ENCODE results near the gene ARAF. TPM values are rescaled to one million over a fixed set of nuclear protein-coding genes. Genes with fewer than 3 reads are reported as not detected.

ARAF gene
- total RNA-seq, 1 donor from 2014 or later, result 44.0 TPM

DNA sequence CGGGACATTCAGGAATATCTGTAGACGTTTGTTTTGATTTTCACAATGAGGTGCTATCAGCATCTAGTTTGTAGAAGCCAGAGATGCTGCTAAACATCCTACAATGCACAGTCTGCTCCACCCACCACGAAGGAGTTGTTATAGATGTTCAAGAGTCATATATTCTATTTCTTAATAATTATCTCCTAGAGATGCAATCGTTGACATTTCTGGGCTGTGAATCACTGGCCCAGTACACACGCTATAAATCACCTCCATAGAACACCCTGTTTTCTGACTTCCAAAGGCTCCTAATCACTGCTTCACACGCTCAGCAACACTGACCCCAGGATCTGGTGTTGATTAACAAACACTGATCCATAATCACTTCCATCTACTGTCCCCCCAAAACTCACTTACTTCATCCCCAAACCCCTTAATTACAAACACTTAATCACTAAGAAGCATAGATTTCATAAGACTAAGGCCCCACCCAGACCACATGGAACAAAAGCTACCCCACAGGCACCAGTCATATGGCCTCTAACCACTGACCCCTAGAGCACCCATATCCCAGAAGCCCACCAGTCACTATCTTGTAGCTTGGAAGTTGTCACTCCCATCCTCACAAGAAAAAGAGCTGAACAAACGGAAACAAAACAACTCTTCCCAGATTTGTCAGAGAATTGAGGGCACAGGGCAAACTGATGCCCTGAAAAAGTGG is 46.3 kb upstream of the ARAF start:
- no peak for FAIRE-seq
- H2AFZ ChIP-seq (ENCODE audit: low read depth, low read length), result no peak overlapping the region
- Mint-ChIP-seq H3K36me3 (ENCODE audit: low read depth, unreplicated experiment) (no peaks in the 10 kb centered on the region), H3K27ac (ENCODE audit: unreplicated experiment) (no peak overlapping the region), H3K9me3 (ENCODE audit: unreplicated experiment) (no peaks in the 10 kb centered on the region), H3K4me1 (ENCODE audit: low read depth, unreplicated experiment) (peaks cover 11% of the 10 kb centered on the region), H3K27me3 (ENCODE audit: low read depth, unreplicated experiment) (no peaks in the 10 kb centered on the region), H3K4me3 (ENCODE audit: unreplicated experiment) (peak overlapping the region; percentile 69)
- H3K79me2 ChIP-seq (ENCODE audit: insufficient read depth, low read length), result no peaks in the 10 kb centered on the region
- peak overlapping the region; percentile 19 for H3K4me2 ChIP-seq (ENCODE audit: low read length)
- DNase-seq (ENCODE audit: low read depth), result peak; percentile 59
- no peak overlapping the region for H3K4me3 ChIP-seq (ENCODE audit: insufficient read depth, low read depth, low read length)
- H3K4me1 ChIP-seq (ENCODE audit: insufficient read depth, low read length), result peaks cover 18% of the 10 kb centered on the region
- no peak for TF ChIP-seq EZH2 (IDR thresholded peaks at IDR 0.05; ENCODE audit: insufficient read depth, low read length)
- TF ChIP-seq, protein P1, sequence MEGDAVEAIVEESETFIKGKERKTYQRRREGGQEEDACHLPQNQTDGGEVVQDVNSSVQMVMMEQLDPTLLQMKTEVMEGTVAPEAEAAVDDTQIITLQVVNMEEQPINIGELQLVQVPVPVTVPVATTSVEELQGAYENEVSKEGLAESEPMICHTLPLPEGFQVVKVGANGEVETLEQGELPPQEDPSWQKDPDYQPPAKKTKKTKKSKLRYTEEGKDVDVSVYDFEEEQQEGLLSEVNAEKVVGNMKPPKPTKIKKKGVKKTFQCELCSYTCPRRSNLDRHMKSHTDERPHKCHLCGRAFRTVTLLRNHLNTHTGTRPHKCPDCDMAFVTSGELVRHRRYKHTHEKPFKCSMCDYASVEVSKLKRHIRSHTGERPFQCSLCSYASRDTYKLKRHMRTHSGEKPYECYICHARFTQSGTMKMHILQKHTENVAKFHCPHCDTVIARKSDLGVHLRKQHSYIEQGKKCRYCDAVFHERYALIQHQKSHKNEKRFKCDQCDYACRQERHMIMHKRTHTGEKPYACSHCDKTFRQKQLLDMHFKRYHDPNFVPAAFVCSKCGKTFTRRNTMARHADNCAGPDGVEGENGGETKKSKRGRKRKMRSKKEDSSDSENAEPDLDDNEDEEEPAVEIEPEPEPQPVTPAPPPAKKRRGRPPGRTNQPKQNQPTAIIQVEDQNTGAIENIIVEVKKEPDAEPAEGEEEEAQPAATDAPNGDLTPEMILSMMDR (IDR thresholded peaks at IDR 0.05; ENCODE audit: insufficient read depth, low read depth, low read length), result no peak
- H3K9me3 ChIP-seq (ENCODE audit: insufficient read depth, low read depth, low read length), result no peaks in the 10 kb centered on the region
- H3K9ac ChIP-seq (ENCODE audit: low read length), result peak overlapping the region; percentile 37
- no peaks in the 10 kb centered on the region for H3K36me3 ChIP-seq (ENCODE audit: insufficient read depth, low read length)
- H3K27ac ChIP-seq (ENCODE audit: low read depth, low read length), result peak overlapping the region; percentile 45
- no peaks in the 10 kb centered on the region for H3K27me3 ChIP-seq (ENCODE audit: insufficient read depth, low read length)
- no peaks in the 10 kb centered on the region for H4K20me1 ChIP-seq (ENCODE audit: insufficient read depth, low read length)

- no peak for FAIRE-seq
- H3K27ac ChIP-seq (ENCODE audit: low read depth, low read length), result peak overlapping the region; percentile 62
Measured at GRCh38 chrX:47515941-47516665, 44.9 kb upstream of the ARAF start.

More at GRCh38 chrX:47515941-47516665, 44.9 kb upstream of the ARAF start:
- Histone ChIP-seq H3K4me3 (ENCODE audit: insufficient read depth, low read depth, low read length) (no peak overlapping the region), H3K4me2 (ENCODE audit: low read length) (peak overlapping the region; percentile 36), H3K79me2 (ENCODE audit: insufficient read depth, low read length) (no peaks in the 10 kb centered on the region), H3K36me3 (ENCODE audit: insufficient read depth, low read length) (no peaks in the 10 kb centered on the region), H3K9me3 (ENCODE audit: insufficient read depth, low read depth, low read length) (no peaks in the 10 kb centered on the region), H2AFZ (ENCODE audit: low read depth, low read length) (no peak overlapping the region), H4K20me1 (ENCODE audit: insufficient read depth, low read length) (no peaks in the 10 kb centered on the region), H3K4me1 (ENCODE audit: insufficient read depth, low read length) (peaks cover 18% of the 10 kb centered on the region), H3K27me3 (ENCODE audit: insufficient read depth, low read length) (no peaks in the 10 kb centered on the region), H3K9ac (ENCODE audit: low read length) (peak overlapping the region; percentile 18)
- Mint-ChIP-seq H3K27me3 (ENCODE audit: low read depth, unreplicated experiment) (no peaks in the 10 kb centered on the region), H3K27ac (ENCODE audit: unreplicated experiment) (peak overlapping the region; percentile 88), H3K9me3 (ENCODE audit: unreplicated experiment) (no peaks in the 10 kb centered on the region), H3K4me3 (ENCODE audit: unreplicated experiment) (no peak overlapping the region), H3K4me1 (ENCODE audit: low read depth, unreplicated experiment) (peaks cover 11% of the 10 kb centered on the region), H3K36me3 (ENCODE audit: low read depth, unreplicated experiment) (no peaks in the 10 kb centered on the region)
- TF ChIP-seq, protein P1 (IDR thresholded peaks at IDR 0.05; ENCODE audit: insufficient read depth, low read depth, low read length), result no peak
- TF ChIP-seq EZH2 (IDR thresholded peaks at IDR 0.05; ENCODE audit: insufficient read depth, low read length), result no peak
- DNase-seq (ENCODE audit: low read depth), result peak; percentile 79

Data from astrocyte (in vitro differentiated cells and primary cell).